Activated naive CD8-positive, alpha-beta T cell treated with anti-CD3 and anti-CD28 coated beads, Interleukin-2, amount 50 U/mL, for 16 hours (primary cell): ENCODE results near the gene PKD2L1.
"Not testable (repeated sequence)": the region's sequence is repeated elsewhere in the genome, so short reads cannot be mapped to it uniquely, and the experiment has no call there.

Experiments used
- DNase-seq: peaks from one replicate; pipeline ENCODE4 v3.0.0-alpha.2; 2020; ENCODE audit warnings: low read depth, low spot score

Gene PKD2L1

DNA sequence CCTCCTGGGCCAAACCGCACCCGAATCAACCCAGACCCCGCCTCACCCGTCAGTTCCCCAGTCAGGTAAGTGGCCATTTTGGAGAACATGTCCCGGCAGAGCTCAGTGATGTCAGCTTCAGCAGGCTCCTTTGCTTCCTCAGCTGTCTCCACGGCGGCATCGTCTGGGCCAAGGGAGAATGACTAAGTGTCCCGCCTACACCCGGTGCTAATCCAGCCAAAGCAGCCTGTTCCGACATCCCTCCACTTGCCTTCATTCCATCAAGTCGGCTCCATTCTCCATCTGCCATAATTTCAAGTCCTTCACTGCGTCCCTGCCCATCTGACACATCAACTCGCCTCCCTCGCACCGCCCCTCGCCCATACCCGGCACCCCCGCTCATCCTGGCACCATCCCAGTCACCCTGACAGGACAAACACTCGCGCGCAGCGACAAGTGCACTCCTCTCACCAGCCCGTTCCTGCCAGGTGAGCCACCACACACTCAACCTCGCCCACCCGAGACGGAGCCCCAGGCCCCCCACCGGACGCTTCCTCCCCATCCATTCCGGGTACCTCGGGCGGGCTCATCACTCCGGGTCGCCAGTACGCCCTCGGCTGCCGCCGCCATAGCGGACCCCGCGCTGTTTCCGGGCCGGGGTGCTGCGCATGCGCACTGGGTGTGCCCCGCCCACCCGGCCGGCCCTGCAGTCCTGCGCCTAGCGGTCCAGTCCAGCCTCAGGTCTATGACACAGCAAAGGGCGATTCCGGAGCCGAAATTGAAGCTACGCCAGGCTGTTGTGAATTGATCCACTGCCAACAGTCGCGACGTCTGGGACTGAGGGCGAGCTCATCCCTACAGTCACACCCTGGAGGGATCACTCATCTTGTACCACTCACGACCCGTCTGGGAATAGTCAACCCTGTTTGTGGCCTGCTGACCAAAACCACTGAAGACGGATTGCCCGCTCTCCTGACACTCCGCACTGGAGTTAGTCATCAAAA is 43.7 kb downstream of the PKD2L1 start, which contains the start of gene BLOC1S2:
TSS of gene BLOC1S2 (minus strand) at position 630 of the 983 bp plus-strand sequence. CDS start at position 609, 21 bp downstream.
- peak; percentile 68 for DNase-seq

DNA sequence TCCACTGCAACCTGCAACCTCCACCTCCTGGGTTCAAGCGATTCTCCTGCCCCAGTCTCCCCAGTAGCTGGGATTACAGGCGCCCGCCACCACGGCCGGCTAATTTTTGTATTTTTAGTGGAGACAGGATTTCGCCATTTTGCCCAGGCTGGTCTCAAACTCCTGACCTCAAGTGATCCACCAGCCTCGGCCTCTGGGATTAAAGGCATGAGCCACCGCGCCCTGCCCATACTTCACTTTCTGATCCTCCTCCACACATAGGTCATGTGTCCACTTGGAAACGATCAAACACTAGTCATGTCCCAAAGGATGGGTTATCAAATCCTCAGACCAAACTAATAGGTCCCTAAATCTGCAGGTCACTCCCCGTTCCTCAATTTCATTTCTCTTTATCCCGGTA is 44.7 kb downstream of the PKD2L1 start:
- DNase-seq: not testable (repeated sequence)

DNA sequence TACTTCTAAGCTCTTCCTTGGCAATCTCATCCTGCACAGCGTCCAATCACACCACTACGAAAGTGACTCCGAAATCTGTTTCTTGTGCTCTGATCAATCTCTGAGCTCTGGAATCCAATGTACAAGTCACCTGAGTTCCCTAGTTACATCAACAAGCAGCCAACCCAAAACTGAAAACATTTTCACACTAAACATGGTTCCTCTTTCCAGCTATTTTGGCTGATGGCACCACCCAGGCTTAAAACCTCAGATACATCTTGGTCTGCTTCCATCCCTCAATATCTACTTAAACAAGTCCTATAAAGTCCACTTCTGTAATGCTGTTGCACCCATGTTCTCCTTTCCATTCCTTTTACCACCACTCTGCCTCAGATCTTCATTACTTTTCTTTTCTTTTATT is 47.1 kb downstream of the PKD2L1 start:
- DNase-seq: no peak

- not testable (repeated sequence) for DNase-seq
Measured at GRCh38 chr10:100276971-100277370, 53.1 kb downstream of the PKD2L1 start.

DNA sequence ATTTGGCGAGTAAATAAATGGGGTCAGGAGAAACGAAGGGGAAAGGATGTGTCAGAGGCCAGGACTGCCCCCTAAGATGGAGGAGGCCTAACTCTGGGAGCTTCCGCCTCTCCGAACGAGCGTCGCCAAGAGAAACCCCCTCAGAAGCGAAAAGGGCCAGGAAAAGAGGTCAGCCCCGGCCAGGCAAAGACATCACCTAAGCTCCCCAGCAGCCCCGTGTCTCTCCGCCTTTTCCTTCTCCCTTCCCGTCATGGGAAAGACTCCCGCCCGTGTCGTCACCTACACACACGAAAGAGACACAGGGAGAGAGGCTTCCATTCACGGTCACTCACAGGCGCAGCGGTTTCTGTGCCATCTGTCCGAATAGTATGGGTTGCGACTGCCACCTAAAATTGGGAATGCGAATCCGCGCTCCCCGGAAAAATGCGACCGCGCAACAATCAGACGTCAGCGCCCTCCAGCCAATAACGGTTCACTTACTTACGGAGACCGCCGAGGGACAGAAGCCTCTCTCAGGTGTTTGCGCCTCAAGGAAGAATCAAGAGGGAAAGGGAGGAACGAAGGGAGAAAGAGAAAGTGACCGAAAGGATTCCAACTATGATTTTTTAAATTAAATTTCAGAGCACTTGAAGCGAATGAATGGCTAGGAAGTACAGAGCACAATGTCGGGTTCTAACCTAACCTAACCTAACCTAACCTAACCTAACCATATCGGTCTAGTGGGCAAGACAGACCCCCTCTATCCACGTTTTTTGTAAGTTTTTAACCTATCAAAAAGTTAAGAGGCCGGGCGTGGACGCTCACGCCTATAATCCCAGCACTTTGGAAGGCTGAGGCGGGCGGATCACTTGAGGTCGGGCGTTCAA is 62.6 kb downstream of the PKD2L1 start, which contains the start of gene CWF19L1:
TSS of gene CWF19L1 (minus strand) at position 400 of the 866 bp plus-strand sequence. CDS start at position 355, 45 bp downstream.
- DNase-seq: peak; percentile 40

GRCh38 chr10:100265821-100266485 is 64.1 kb downstream of the PKD2L1 start:
- no peak for DNase-seq

DNA sequence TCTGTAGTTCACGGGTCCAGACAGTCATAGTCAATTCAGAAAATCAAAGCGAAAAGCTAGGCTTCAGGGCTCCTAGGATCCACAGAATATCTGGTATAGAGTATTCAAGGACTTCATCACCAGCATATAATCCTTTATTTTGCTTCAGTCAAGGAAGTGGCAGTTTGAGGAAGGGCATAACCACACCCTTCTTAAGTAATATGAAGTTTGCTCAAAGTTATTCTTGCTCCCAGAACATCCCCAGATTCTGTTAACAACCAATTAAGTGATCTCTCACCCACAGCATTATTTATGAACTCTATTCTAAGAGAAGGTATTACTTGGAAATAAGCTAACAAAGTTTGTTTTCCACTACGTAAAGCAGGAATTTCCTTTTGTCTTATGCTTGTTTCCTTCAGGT is 75.8 kb downstream of the PKD2L1 start:
- DNase-seq: no peak

DNA sequence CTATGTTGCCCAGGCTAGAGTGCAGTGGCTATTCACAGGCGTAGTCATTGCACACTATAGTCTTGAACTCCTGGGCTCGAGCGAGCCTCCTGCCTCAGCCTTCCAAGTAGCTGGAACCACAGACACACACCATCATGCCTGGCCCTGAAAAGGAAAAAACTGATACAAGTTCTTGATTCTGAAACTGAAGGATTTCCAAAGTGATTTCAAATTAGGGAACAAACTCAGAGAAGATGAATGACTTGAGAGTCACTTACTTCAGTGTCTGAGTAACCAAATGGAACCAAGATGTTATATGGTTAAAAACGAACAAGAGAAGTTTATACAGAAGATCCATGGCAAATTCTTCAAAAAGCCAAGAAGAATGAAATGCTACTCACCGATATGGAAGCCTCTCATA is 77.0 kb downstream of the PKD2L1 start:
- DNase-seq: no peak

DNA sequence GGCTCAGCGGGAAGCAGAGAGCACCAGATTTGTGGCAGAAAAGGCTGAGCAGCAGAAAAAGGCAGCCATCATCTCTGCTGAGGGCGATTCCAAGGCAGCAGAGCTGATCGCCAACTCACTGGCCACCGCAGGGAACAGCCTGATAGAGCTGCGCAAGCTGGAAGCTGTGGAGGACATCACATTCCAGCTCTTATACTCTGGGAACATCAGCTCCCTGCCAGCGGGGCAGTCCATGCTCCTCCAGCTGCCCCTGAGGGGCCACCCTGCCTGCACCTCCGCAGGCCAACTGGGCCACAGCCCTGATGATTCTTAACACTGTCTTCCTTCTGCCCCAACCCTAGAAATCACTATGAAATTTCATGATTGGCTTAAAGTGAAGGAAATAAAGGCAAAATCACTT is 81.2 kb downstream of the PKD2L1 start:
- no peak for DNase-seq

GRCh38 chr10:100245484-100246220 is 84.4 kb downstream of the PKD2L1 start:
- no peak for DNase-seq

- DNase-seq: no peak
Measured at GRCh38 chr10:100239851-100240250, 90.2 kb downstream of the PKD2L1 start.

GRCh38 chr10:100238429-100238828 is 91.6 kb downstream of the PKD2L1 start:
- no peak for DNase-seq
